Right ventricle myocardium superior (tissue), 1 donor: ENCODE measurements around the gene ZNF79. TPM values are rescaled to one million over a fixed set of nuclear protein-coding genes. Genes with fewer than 3 reads are reported as not detected.
A peak's percentile ranks its signal among the peaks of the same experiment; 100 is the strongest.

Experiments
- ATAC-seq: fragments of 200-7000 bp; cut with Tn5 transposase; one replicate; pipeline ENCODE4 v1.9.1; 2020; ENCODE audit warnings: mild to moderate bottlenecking; ENCODE audit not compliant: poor library complexity
- DNase-seq: peaks from one replicate; pipeline ENCODE4 v3.0.0-alpha.2; 2020
- intact Hi-C: fragments of 100-400 bp; cut with DNase I; formaldehyde crosslinking; loops from one replicate; pipeline ENCODE4 v1.11.2; 2022
- long read RNA-seq: library from polyadenylated mRNA; unstranded; transcript quantifications from one replicate; pipeline ENCODE4 v2.0.0, GENCODE V29; 2021
- total RNA-seq: library from RNA; stranded (reverse); fragmentation: NEBNext Ultra II Directional; extraction: Animal tissue kit (Norgen Biotek cat#: 25700); gene quantifications from one replicate; pipeline ENCODE4 v1.2.1, GENCODE V29; 2021
- donor health status: DM: no; HTN: yes; CAD: no; lungs with severe emphysema.

The ZNF79 gene
- 5.8 TPM for total RNA-seq
- long read RNA-seq, partial matches to known transcripts = 1 of 6 reads
- long read RNA-seq, other reads (novel, unspliced or antisense) = 1 of 6 reads

DNA sequence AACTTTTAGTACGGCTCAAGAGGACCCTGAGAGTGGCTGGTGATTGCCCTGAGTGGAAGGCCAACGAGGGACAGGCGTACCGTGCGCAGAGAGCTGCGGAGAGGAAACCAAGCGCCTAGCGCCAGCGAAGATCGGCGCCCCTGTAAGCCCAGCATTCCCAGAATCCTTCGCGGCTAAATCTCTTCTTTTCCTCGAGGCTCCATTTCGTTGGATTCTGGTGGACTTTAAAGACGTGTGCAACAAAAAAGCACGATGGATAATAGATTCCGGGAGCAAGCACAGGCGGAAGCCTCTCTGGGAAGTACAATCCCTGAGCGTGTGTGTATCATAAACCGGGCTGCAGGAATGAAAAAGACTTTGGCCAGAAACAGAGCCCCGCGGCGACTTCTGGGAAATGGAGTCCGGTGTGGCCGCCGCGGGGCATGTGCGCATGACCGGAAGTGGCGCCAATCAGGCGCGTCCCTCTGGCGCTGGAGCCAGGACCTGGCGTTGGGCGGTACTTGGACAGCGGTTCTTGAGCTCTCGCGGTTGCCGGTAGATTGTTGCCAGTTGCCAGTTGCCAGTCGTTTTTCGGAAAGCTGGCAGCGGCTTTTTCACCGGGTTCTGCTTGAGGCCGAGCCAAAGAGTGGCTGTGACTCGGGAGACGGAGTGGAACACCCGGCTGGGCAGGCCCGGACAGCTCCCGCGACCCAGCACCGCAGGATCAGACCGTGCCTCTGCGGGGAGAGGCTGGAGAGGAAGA is at the start of gene ZNF79:
TSS of gene ZNF79 (plus strand) at position 449 of the 742 bp plus-strand sequence. CDS start 406 bp downstream, outside the sequence.
- intact Hi-C loops = loop anchor here (2.0 kb wide), 1 partner anchor 27 kb away; the partner anchor contains the start of genes LRSAM1 and RPL12
- peak; percentile 97 for DNase-seq
- peak; percentile 99 for ATAC-seq

DNA sequence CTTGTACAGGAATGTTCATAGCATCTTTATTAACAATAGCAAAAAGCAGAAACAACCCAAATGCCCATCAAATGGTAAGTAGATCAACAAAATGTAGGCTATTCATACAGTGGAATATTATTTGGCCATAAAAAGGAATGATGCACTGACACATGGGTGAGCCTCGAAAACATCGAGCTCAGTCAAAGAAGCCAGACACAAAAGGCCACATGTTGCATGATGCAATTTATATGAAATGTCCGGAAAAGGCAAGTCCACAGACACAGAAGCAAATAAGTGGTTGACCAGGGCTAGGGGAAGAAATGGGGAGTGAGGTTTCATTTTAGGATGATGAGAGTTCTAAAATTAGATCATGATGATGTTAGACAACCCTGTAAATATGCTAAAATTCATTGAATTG is 43.7 kb upstream of the ZNF79 start:
- intact Hi-C loops = no loop called here
- ATAC-seq = no peak
- DNase-seq = no peak

DNA sequence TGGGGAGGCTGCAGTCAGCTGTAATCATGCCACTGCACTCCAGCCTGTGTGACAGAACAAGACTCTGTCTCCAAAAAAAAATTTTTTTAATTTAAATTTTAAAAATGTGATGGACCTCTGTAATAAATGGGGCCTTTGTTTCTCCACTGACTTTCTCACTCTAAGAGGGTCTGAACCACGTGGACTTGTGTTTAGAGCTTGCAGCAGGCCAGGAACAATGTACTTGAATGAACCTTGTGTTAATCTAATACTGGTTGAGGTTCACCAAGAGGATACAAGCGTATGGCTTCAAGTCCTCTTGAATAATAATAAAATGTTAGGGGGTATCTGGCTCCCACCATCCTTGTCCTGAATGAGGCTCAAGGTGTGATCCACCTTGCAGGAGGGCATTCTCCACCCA is 41.6 kb upstream of the ZNF79 start:
- DNase-seq (no peak), ATAC-seq (no peak)
- intact Hi-C loops = no loop called here

DNA sequence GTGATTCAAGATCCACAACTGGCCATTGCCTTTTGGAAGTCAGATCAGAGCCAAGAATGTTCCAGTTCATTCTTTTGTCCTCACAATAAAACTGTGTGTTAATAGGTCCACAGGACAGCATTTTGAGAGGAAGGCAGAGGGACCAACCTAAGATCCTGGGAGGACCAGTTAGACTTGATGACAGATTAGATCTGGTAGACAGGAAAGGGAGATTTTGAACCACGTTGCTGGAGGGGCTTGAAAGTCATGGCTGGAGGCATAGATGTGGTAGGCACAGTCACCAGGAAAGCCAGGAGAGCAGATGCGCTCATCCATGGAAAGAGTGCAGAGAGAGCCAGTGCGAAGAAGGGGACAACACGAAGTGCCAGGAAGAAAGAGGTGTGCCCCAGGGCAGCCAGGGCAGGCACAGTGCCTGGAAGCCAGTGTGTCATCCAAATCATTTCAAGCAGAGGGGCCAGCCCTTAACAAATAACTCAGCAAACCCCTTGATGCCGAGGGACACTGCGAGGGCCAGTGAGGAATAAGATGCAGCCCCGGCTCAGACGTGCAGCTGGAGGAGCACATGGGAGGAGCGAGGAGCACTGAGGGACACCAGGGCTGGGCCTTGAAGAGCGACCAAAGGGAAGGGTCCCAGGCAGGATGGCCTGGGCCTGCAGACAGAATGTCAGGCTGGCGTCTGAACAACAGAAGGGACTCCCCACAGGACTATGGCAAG is 40.0 kb upstream of the ZNF79 start:
- intact Hi-C loops = no loop called here
- no peak for ATAC-seq
- no peak for DNase-seq

- ATAC-seq = no peak
- intact Hi-C loops = no loop called here
- no peak for DNase-seq
Measured at GRCh38 chr9:127384901-127385300, 39.3 kb upstream of the ZNF79 start.

GRCh38 chr9:127386249-127386648 is 37.9 kb upstream of the ZNF79 start:
- ATAC-seq (no peak), DNase-seq (no peak)
- intact Hi-C loops = no loop called here

DNA sequence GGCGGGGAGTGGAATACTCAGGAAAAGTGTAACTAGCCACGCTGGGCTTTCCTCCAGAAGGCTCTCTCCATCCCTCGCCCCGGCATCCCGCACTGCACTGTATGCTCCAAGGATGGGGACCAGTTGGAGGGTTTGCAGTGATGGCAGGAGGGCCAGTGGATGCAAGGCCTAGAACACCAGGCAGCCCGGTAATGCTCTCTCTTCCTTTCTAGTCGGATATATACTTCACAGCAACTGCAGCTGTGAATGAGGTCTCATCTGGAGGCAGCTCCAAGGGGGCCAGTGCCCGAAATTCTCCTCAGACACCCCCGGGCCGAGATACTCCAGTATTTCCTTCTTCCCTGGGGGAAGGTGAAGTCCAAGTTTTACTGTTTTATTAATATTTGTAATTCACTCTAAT is 37.2 kb upstream of the ZNF79 start:
- intact Hi-C loops = no loop called here
- DNase-seq (no peak), ATAC-seq (no peak)

DNA sequence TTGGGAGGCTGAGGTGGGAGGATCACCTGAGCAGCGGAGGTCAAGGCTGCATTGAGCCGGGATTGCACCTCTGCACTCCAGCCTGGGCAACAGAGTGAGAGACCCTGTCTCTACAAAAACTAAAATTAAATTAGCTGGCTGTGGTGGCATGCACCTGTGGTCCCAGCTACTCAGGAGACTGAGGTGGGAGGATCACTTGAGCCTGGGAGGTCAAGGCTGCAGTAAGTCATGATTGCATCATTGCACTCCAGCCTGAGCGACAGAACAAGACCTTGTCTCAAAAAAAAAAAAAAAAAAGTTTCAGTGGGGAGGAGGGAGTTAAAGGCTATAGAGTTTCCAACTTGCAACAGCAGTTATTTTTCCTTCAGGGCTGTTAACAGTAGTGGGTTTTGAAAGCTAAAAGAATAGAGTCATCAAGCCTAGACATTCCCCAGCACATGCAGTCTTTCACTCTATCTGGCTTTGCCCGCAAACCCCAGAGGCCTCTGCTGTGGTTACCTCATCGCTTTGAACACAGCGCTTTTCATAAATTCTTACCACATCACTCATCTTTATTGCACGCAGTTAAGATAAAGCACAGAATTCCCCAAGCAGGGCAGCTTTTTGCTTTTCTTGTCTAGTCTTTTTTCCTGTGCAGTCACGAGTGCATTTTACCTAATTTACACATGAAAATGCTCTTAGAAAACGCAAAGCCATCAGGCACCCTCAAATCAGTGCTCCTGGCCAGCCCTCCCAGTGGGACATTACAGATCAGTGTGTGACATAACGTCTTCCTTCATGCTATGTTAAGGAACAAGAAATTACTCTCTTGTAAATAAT is 35.9 kb upstream of the ZNF79 start:
- intact Hi-C loops = no loop called here
- peak; percentile 65 for DNase-seq
- peak; percentile 91 for ATAC-seq

DNA sequence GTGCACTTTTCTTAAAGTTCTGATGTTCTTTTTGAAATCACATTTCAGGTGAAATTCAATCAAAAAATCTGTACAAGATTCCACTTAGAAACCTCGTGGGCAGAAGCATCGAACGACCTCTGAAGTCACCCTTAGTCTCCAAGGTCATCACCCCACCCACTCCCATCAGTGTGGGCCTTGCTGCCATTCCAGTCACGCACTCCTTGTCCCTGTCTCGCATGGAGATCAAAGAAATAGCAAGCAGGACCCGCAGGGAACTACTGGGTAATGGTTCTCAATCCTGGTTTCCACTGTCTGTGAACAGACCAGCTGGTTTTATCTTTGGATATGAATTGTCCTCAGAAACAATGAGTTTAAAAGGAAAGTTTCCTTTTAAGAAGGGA is 35.3 kb upstream of the ZNF79 start:
- intact Hi-C loops = no loop called here
- no peak for ATAC-seq

GRCh38 chr9:127389381-127390247 is 34.6 kb upstream of the ZNF79 start:
- DNase-seq = no peak
- ATAC-seq = no peak
- intact Hi-C loops = loop anchor here (10.0 kb wide), 1 partner anchor 165 kb away; no protein-coding TSS in a partner anchor

More for the DNA sequence above, 35.3 kb upstream of the ZNF79 start:
- DNase-seq = no peak

GRCh38 chr9:127390248-127390545 is 34.0 kb upstream of the ZNF79 start:
- DNase-seq (no peak), ATAC-seq (no peak)
- intact Hi-C loops = loop anchor here (10.0 kb wide), 1 partner anchor 165 kb away; no protein-coding TSS in a partner anchor

GRCh38 chr9:127390563-127390962 is 33.6 kb upstream of the ZNF79 start:
- no peak for DNase-seq
- no peak for ATAC-seq
- intact Hi-C loops = loop anchor here (10.0 kb wide), 1 partner anchor 166 kb away; no protein-coding TSS in a partner anchor

DNA sequence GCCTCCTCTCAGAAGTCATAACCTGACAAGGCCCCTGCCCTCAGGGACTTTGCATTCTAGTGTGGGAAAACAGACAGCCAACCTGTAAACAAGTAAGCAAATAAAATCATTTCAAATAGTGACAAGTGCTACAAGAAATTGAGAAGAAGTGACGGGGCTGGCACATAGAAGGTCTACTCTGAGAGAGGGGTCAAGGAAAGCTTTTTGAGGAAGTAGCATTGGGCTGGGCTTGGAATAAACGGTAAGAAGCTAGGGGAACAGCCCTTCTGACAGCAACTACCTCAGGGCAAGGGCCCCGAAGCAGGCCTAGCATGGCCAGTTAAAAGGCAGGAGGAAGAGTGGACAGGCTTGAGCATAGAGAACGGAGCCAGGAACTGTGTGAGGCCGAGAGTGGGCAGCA is 32.0 kb upstream of the ZNF79 start:
- DNase-seq (no peak), ATAC-seq (no peak)
- intact Hi-C loops = loop anchor here (10.0 kb wide), 1 partner anchor 167 kb away; no protein-coding TSS in a partner anchor

GRCh38 chr9:127392976-127393375 is 31.2 kb upstream of the ZNF79 start:
- DNase-seq (no peak), ATAC-seq (no peak)
- intact Hi-C loops = loop anchor here (10.0 kb wide), 1 partner anchor 168 kb away; no protein-coding TSS in a partner anchor

DNA sequence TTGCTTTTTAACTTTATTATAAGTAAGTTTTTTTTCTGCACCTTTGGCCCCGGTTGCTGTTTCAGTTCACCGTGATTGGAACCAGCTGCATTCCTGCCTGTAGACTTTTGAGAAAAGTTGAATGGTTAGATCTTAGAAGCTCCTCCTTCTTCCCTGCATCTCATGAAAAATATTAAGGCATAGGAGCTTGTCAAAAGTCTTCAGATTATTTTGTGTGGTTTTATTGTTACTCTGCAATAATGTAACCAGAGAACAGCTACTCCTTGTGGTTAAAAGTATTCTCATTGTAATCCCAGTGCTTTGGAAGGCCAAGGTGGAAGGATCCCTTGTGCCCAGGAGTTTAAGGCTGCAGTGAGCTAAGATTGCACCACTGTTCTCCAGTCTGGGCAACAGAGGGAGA is 30.5 kb upstream of the ZNF79 start:
- DNase-seq (no peak), ATAC-seq (no peak)
- intact Hi-C loops = loop anchor here (10.0 kb wide), 1 partner anchor 169 kb away; no protein-coding TSS in a partner anchor

DNA sequence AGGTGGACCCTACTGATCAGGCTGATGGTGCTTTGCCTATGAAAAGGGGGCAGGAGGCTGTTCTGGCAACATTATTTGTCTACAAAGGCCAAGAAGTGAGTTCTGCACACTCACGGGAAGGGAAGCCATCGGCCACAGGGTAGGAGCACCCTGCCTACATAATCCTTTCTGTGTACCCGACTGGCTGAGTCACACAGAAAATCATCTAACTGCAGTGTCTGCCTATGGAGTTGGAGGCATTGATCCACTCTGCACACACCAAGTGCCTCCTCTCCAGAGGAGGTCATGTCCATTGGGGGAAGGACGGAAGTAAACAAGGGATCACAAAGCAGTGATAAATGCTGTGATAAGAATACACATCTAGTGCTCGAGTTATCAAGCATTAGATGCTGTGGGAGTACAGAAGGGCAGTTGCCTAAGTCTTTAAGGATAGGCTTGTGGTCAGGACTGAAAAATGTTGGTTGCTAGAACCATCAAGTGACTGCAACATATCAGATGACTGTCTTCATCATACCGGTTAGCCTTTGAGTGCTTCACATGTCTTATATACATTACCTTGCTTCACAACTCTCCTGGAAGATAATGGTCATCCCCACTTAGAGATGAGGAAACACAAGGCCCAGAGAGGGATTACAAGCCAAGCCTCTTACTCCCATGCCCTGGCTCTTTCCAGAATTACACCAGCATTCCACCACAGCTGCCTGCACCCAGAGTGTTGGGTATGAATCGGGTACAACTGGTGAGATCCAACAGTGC is 28.5 kb upstream of the ZNF79 start:
- intact Hi-C loops = loop anchor here (10.0 kb wide), 1 partner anchor 171 kb away; no protein-coding TSS in a partner anchor
- DNase-seq (no peak), ATAC-seq (no peak)

DNA sequence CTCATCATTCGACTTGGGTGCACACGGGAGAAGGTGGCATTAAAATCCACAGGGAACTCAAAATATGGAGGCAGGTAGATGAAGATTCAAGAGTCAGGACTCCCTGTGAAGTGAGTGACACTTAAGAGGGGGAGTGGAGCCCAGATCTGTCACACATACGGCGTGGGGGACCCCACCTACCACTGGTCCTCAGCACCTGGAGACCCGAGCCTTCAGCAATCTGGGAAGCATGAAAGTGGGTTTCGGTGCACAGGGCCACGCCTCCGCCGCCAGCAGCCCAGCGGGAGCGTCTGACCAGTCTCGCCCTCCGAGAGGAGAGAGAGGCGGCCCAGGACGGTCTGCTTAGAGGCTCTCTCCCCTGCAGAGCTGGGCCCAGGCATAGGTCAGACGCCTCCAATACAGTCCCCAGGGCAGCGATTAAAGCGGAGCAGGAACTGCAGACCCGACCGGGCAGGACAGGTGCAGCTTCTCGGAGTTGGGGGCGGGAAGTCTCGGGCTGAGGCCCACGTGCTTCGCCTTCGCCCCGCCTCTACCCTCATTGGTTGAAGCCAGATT is 27.9 kb upstream of the ZNF79 start:
- intact Hi-C loops = loop anchor here (10.0 kb wide), 1 partner anchor 172 kb away; no protein-coding TSS in a partner anchor
- DNase-seq (no peak), ATAC-seq (peak; percentile 16)
